ENCODE measurements around the gene WNT3A. TPM values are rescaled to one million over a fixed set of nuclear protein-coding genes. Genes with fewer than 3 reads are reported as not detected.
"Not testable (repeated sequence)": the region's sequence is repeated elsewhere in the genome, so short reads cannot be mapped to it uniquely, and the experiment has no call there.

The WNT3A gene
- total RNA-seq, 1 experiment from 2014 or later = not detected

DNA sequence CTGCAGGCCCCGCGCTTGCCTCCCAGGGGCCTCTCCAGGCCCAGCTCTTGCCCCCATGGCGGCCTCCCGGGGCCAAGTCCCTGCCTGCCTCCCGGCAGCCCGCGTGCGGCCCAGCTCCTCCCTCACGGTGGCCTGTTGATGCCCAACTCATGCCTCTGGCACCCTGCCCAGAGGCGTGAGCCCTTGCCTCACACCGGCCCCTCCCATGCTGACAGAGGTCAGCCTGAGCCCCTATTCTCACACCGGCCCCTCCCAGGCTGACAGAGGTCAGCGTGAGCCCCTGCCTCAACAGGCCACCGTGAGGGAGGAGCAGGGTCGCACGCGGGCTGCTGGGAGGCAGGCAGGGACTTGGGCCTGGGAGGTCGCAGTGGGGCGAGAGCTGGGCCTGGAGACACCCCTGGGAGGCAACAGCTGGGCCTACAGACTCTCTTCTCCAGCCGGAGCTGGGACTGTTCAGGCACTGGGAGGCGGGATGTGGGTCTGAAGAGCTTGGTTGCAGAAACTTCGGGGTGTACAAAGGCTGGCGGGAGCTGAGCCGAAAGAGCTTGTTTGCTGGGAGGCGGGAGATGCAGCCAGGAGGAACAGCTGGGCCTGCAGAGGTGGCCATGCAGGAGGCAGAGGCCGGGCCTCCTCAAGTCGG, 35.0 kb upstream of the WNT3A start:
- POLR2A ChIA-PET (ENCODE audit: low non-redundant PET); H3K36me3 ChIP-seq (ENCODE audit: insufficient read depth, low read length, poor library complexity, severe bottlenecking); H3K27me3 ChIP-seq (replicated peaks; ENCODE audit: insufficient read depth, low read depth, low read length, poor library complexity); CTCF ChIA-PET; DNase-seq (ENCODE audit: low spot score); H3K9me3 ChIP-seq (ENCODE audit: low read depth, low read length, poor library complexity, severe bottlenecking); intact Hi-C loops (cut with micrococcal nuclease; ENCODE audit: unreplicated experiment); H3K4me3 ChIP-seq (ENCODE audit: low read depth, low read length, poor library complexity, severe bottlenecking); H3K27ac ChIP-seq (ENCODE audit: low read depth, low read length, poor library complexity, severe bottlenecking); BruUV-seq (replicated peaks); H3K4me1 ChIP-seq (ENCODE audit: insufficient read depth, low read length, poor library complexity, severe bottlenecking): not testable (repeated sequence)

DNA sequence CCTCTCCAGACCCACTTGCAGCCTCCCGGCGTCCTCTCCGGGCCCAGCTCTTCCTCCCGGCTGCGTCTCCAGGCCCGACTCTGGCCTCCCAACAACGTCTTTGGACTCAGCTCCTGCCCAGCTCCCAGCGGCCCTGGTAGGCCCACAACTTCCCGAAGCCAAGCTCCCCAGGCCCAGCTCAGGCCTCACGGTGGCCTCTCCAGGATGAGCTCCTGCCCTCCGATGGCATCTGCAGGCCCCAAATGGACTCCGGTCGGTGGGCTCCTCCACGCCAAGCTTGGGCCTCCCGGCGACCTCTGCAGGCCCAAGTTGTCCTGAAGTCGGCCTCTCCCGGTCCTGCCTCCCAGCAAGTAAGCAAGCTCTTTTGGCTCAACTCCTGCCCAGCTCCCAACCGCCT, 34.5 kb upstream of the WNT3A start:
- H3K27me3 ChIP-seq (replicated peaks; ENCODE audit: insufficient read depth, low read depth, low read length, poor library complexity); intact Hi-C loops (cut with micrococcal nuclease; ENCODE audit: unreplicated experiment); DNase-seq (ENCODE audit: low spot score); H3K4me1 ChIP-seq (ENCODE audit: insufficient read depth, low read length, poor library complexity, severe bottlenecking); H3K4me3 ChIP-seq (ENCODE audit: low read depth, low read length, poor library complexity, severe bottlenecking); H3K9me3 ChIP-seq (ENCODE audit: low read depth, low read length, poor library complexity, severe bottlenecking); POLR2A ChIA-PET (ENCODE audit: low non-redundant PET); H3K36me3 ChIP-seq (ENCODE audit: insufficient read depth, low read length, poor library complexity, severe bottlenecking); BruUV-seq (replicated peaks); CTCF ChIA-PET; H3K27ac ChIP-seq (ENCODE audit: low read depth, low read length, poor library complexity, severe bottlenecking): not testable (repeated sequence)

DNA sequence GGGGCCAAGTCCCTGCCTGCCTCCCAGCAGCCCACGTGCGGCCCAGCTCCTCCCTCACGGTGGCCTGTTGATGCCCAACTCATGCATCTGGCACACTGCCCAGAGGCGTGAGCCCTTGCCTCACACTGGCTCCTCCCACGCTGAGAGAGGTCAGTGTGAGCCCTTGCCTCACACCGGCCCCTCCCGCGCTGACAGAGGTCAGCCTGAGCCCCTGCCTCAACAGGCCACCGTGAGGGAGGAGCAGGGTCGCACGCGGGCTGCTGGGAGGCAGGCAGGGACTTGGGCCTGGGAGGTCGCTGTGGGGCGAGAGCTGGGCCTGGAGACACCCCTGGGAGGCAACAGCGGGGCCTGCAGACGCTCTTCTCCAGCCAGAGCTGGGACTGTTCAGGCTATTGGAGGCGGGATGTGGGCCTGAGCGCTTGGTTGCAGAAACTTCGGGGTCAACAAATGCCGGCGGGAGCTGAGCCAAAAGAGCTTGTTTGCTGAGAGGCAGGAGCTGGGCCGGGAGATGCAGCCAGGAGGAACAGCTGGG, 33.9 kb upstream of the WNT3A start:
- H3K9me3 ChIP-seq (ENCODE audit: low read depth, low read length, poor library complexity, severe bottlenecking); H3K27ac ChIP-seq (ENCODE audit: low read depth, low read length, poor library complexity, severe bottlenecking); DNase-seq (ENCODE audit: low spot score); H3K27me3 ChIP-seq (replicated peaks; ENCODE audit: insufficient read depth, low read depth, low read length, poor library complexity); CTCF ChIA-PET; H3K36me3 ChIP-seq (ENCODE audit: insufficient read depth, low read length, poor library complexity, severe bottlenecking); H3K4me3 ChIP-seq (ENCODE audit: low read depth, low read length, poor library complexity, severe bottlenecking); POLR2A ChIA-PET (ENCODE audit: low non-redundant PET); BruUV-seq (replicated peaks); H3K4me1 ChIP-seq (ENCODE audit: insufficient read depth, low read length, poor library complexity, severe bottlenecking); intact Hi-C loops (cut with micrococcal nuclease; ENCODE audit: unreplicated experiment): not testable (repeated sequence)

DNA sequence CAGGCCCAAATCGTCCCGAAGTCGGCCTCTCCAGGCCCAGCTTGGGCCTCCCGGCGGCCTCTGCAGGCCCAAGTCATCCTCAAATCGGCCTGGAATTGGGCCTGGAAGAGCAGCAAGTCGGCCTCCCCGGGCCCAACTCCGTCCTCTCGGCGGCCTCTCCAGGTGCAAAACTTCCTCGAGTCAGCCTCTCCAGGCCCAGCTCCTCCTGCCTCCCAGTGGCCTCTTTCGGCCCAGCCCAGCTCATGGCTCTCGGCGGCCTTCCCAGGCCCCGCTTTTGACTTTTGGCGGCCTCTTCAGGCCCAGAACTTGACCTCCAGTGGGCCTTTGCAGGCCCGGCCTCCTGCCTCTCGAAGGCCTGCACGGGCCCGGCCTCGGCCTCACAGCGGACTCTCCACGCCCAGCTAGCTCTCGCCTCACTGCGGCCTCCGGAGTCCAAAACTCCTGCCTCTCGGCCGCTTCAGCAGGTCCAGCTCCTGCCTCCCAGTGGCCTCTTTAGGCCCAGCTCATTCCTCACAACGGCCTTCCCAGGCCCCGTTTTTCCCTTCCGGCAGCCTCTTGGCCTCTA, 33.0 kb upstream of the WNT3A start:
- CTCF ChIA-PET = interaction anchor here (0.7 kb wide), 1 partner anchor 31 kb away, joined by 5 read pairs; no protein-coding TSS in a partner anchor
- H3K4me3 ChIP-seq (ENCODE audit: low read depth, low read length, poor library complexity, severe bottlenecking); intact Hi-C loops (cut with micrococcal nuclease; ENCODE audit: unreplicated experiment); BruUV-seq (replicated peaks); H3K27me3 ChIP-seq (replicated peaks; ENCODE audit: insufficient read depth, low read depth, low read length, poor library complexity); H3K27ac ChIP-seq (ENCODE audit: low read depth, low read length, poor library complexity, severe bottlenecking); POLR2A ChIA-PET (ENCODE audit: low non-redundant PET); H3K36me3 ChIP-seq (ENCODE audit: insufficient read depth, low read length, poor library complexity, severe bottlenecking); DNase-seq (ENCODE audit: low spot score); H3K4me1 ChIP-seq (ENCODE audit: insufficient read depth, low read length, poor library complexity, severe bottlenecking); H3K9me3 ChIP-seq (ENCODE audit: low read depth, low read length, poor library complexity, severe bottlenecking): not testable (repeated sequence)

DNA sequence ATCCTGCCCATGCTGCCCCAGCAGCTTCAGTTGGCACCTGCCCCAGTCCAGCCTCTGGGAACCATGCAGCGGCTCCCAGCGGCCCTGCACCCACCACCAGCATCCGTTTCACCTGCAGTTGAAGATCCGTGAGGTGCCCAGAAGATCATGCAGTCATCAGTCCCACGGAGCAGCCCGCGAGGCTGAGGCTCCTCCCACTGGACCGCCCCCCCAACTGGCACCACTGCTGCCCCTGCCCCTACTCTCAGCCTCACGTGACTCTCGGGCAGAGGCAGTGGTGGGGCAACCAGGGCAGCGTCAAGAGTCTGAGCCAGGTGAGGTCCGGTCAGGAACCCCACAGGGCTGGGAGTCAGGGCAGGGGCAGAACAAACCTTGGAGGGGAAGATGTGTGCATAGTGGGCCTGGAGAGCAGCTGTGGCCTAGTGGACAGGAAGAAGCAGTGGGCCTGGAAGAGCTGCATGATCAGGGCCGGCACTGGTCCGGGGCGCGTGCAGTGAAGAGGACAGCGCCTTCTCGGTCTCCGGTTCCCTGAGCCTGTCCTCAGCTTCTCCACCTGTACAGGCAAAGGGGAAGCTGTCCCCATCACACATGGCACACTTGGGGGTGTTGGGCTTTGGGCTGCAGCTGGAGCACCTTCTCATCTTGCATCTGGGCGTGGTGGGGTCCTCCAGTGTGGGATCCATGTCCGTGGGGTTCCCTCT, 31.1 kb upstream of the WNT3A start:
- DNase-seq (ENCODE audit: low spot score); H3K27me3 ChIP-seq (replicated peaks; ENCODE audit: insufficient read depth, low read depth, low read length, poor library complexity); POLR2A ChIA-PET (ENCODE audit: low non-redundant PET); H3K36me3 ChIP-seq (ENCODE audit: insufficient read depth, low read length, poor library complexity, severe bottlenecking); H3K27ac ChIP-seq (ENCODE audit: low read depth, low read length, poor library complexity, severe bottlenecking); H3K4me3 ChIP-seq (ENCODE audit: low read depth, low read length, poor library complexity, severe bottlenecking); BruUV-seq (replicated peaks); CTCF ChIA-PET; intact Hi-C loops (cut with micrococcal nuclease; ENCODE audit: unreplicated experiment); H3K4me1 ChIP-seq (ENCODE audit: insufficient read depth, low read length, poor library complexity, severe bottlenecking); H3K9me3 ChIP-seq (ENCODE audit: low read depth, low read length, poor library complexity, severe bottlenecking): not testable (repeated sequence)
